ENCODE data around the gene CORO7. TPM values are rescaled to one million over a fixed set of nuclear protein-coding genes. Genes with fewer than 3 reads are reported as not detected.

CORO7 gene
- total and polyA plus RNA-seq, 9 of the 15 experiments (the other 6 are each of a cell fraction or from before 2014, with no cell fraction given): 0.45 to 77.2 (median 18.7) TPM

GRCh38 chr16:4350787-4351659 is 65.4 kb downstream of the CORO7 start, which contains the start of gene PAM16 (continued):
- TF ChIP-seq PHF20 (IDR thresholded peaks at IDR 0.05; ENCODE audit: partially characterized antibody) (no peak), ETV5 (CRISPR knock-in tag; IDR thresholded peaks at IDR 0.05; ENCODE audit: low read depth) (no peak), LARP7 (IDR thresholded peaks at IDR 0.05) (no peak), ZNF699 (CRISPR knock-in tag; IDR thresholded peaks at IDR 0.05; ENCODE audit: insufficient replicate concordance) (no peak), ZNF445 (CRISPR knock-in tag; IDR thresholded peaks at IDR 0.05; ENCODE audit: low read depth) (no peak), RNF2 (IDR thresholded peaks at IDR 0.05) (no peak), ZNF197 (CRISPR knock-in tag; IDR thresholded peaks at IDR 0.05; ENCODE audit: low read depth) (no peak), RFX7 (CRISPR knock-in tag; IDR thresholded peaks at IDR 0.05) (no peak), AFF1 (IDR thresholded peaks at IDR 0.05; ENCODE audit: low read depth in 1 of 2, partially characterized antibody in 2 of 2) (no peak), CLOCK (CRISPR knock-in tag; IDR thresholded peaks at IDR 0.05; ENCODE audit: borderline replicate concordance) (no peak), JUND (IDR thresholded peaks at IDR 0.05; ENCODE audit: borderline replicate concordance, low read depth, low read length) (0 out of 2 replicates have a peak, but pooled peaks have one; percentile 17), JUND (tag; IDR thresholded peaks at IDR 0.05; ENCODE audit: borderline replicate concordance, low read depth, low read length) (0 out of 3 replicates have a peak, but pooled peaks have one; percentile 19), ZNF239 (CRISPR knock-in tag; IDR thresholded peaks at IDR 0.05) (no peak), PTBP1 (IDR thresholded peaks at IDR 0.05; ENCODE audit: low read depth, low read length) (no peak), POLR3G (IDR thresholded peaks at IDR 0.05; ENCODE audit: extremely low read depth, insufficient read length, insufficient replicate concordance) (no peak), MAFG (tag; conservative IDR thresholded peaks at IDR 0.05) (no peak), SMAD2 (IDR thresholded peaks at IDR 0.05; ENCODE audit: low read depth, low read length) (no peak), ATF7 (IDR thresholded peaks at IDR 0.05) (no peak), SLC30A9 (CRISPR knock-in tag; IDR thresholded peaks at IDR 0.05) (no peak)
- TF ChIP-seq, protein P1, sequence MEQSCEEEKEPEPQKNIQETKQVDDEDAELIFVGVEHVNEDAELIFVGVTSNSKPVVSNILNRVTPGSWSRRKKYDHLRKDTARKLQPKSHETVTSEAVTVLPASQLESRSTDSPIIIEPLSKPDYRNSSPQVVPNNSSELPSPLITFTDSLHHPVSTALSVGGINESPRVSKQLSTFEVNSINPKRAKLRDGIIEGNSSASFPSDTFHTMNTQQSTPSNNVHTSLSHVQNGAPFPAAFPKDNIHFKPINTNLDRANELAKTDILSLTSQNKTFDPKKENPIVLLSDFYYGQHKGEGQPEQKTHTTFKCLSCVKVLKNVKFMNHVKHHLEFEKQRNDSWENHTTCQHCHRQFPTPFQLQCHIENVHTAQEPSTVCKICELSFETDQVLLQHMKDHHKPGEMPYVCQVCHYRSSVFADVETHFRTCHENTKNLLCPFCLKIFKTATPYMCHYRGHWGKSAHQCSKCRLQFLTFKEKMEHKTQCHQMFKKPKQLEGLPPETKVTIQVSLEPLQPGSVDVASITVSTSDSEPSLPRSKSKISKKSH (CRISPR knock-in tag; IDR thresholded peaks at IDR 0.05): no peak

Data from K562 (cell line).